Left lung (tissue), 10 donors: ENCODE results near the gene PSMD5. TPM values are rescaled to one million over a fixed set of nuclear protein-coding genes. Genes with fewer than 3 reads are reported as not detected.
"Not testable (repeated sequence)": the region's sequence is repeated elsewhere in the genome, so short reads cannot be mapped to it uniquely, and the experiment has no call there.

Experiments used
- ATAC-seq: fragments of 200-7000 bp; cut with Tn5 transposase; one replicate; pipeline ENCODE4 v1.9.1; 2020; ENCODE audit warnings: moderate library complexity
- DNase-seq, 4 donors: peaks; one replicate each; pipeline ENCODE4 v3.0.0-alpha.2; 2013 to 2020
- H3K27ac ChIP-seq, 2 donors: fragments of 200-600 bp; sonication (generic) in 1 of 2; one replicate each; pipeline versions ENCODE4 v1.5.0 to v1.8.0; 2020 to 2021
- H3K27me3 ChIP-seq, 2 donors: fragments of 200-600 bp; sonication (generic) in 1 of 2; one replicate each; pipeline versions ENCODE4 v1.5.0 to v1.8.0; 2020 to 2021
- H3K36me3 ChIP-seq, 2 donors: fragments of 200-600 bp; sonication (generic) in 1 of 2; one replicate each; pipeline versions ENCODE4 v1.5.0 to v1.8.0; 2020 to 2021
- H3K4me1 ChIP-seq, 2 donors: fragments of 200-600 bp; one replicate each; pipeline ENCODE4 v1.8.0; 2021
- H3K4me3 ChIP-seq, 2 donors: fragments of 200-600 bp; sonication (generic) in 1 of 2; one replicate each; pipeline versions ENCODE4 v1.5.0 to v1.8.0; 2020 to 2021; ENCODE audit warnings: mild to moderate bottlenecking in 1 of 2
- H3K9me3 ChIP-seq, 2 donors: fragments of 200-600 bp; sonication (generic) in 1 of 2; one replicate each; pipeline versions ENCODE4 v1.5.0 to v1.8.0; 2020 to 2021
- intact Hi-C, 2 donors: fragments of 100-400 bp; cut with DNase I; formaldehyde crosslinking; loops; one replicate each; pipeline versions ENCODE4 v1.11.2 to v1.14.2; 2022
- polyA plus RNA-seq, 6 donors: library from polyadenylated mRNA; unstranded; fragments of 120-200 nt; gene quantifications; one replicate each; pipeline ENCODE4 v1.2.1, GENCODE V29; 2013; ENCODE audit not compliant: insufficient read length in 6 of 6
- total RNA-seq, 2 donors: library from RNA; stranded (reverse); fragmentation: NEBNext Ultra II Directional; extraction: Animal tissue kit (Norgen Biotek cat#: 25700); gene quantifications; one replicate each; pipeline ENCODE4 v1.2.1, GENCODE V29; 2021
- TF ChIP-seq, protein P1 (sequence below), 2 donors: fragments of 200-600 bp; sonication (generic) in 1 of 2; IDR thresholded peaks; one replicate each; pipeline versions ENCODE4 v1.5.0 to v1.8.0; 2021; ENCODE audit warnings: antibody characterized with exemption in 2 of 2
- donor health status: DM: no; HTN: yes; CAD: no.
- donor health status: DM: no; HTN: no; CAD: no.

PSMD5 gene
- total and polyA plus RNA-seq, 8 donors = 34.0 to 52.1 (median 43.6) TPM

DNA sequence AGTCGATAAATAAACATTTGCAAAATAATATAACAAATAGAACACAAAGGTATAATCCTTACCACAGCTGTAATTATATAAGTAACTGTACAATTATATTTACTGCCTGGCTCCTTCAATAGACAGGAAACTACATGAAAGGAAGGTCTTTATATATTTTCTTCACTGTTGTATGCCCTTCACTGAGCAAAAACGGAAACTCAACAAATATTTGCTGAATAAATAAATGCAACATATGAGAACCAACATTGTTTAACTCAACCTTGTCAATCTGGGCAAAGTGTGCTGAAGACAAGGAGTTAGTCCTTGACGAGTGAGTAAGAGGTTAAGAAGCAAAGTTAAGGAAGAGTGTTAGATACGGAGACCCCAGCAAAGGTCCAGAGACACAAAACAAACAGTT is 22.6 kb downstream of the PSMD5 start:
- TF ChIP-seq, protein P1, sequence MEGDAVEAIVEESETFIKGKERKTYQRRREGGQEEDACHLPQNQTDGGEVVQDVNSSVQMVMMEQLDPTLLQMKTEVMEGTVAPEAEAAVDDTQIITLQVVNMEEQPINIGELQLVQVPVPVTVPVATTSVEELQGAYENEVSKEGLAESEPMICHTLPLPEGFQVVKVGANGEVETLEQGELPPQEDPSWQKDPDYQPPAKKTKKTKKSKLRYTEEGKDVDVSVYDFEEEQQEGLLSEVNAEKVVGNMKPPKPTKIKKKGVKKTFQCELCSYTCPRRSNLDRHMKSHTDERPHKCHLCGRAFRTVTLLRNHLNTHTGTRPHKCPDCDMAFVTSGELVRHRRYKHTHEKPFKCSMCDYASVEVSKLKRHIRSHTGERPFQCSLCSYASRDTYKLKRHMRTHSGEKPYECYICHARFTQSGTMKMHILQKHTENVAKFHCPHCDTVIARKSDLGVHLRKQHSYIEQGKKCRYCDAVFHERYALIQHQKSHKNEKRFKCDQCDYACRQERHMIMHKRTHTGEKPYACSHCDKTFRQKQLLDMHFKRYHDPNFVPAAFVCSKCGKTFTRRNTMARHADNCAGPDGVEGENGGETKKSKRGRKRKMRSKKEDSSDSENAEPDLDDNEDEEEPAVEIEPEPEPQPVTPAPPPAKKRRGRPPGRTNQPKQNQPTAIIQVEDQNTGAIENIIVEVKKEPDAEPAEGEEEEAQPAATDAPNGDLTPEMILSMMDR (IDR thresholded peaks at IDR 0.05) = no peak
- ATAC-seq = no peak
- intact Hi-C loops = no loop called here
- Histone ChIP-seq H3K4me1 (no peaks in the 10 kb centered on the region), H3K9me3 (no peaks in the 10 kb centered on the region), H3K36me3 (peaks cover 0 to 91% of the 10 kb centered on the region in 2 donors), H3K27me3 (no peaks in the 10 kb centered on the region), H3K27ac (no peak overlapping the region), H3K4me3 (no peak overlapping the region)
- no peak for DNase-seq

DNA sequence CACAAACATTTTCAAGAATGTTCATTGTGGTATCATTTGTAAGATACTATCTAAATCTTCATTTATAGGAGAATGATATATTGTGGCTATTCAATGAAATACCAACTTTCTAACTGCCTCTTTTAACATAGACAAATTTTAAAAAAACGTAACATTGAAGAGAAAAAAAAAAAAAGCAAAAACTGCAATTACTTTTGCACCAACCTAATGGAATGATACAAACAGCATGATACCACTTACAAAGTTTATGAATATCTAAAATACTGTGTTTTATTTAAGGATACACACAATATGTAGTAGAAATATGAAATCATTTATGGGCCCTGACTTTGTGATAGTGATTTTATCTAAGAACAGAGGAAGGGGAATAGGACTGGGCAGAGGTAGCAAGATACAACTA is 24.1 kb downstream of the PSMD5 start:
- intact Hi-C loops = no loop called here
- H3K9me3 ChIP-seq = no peaks in the 10 kb centered on the region
- peaks cover 0 to 79% of the 10 kb centered on the region in 2 donors for H3K36me3 ChIP-seq
- no peak overlapping the region for H3K27ac ChIP-seq
- TF ChIP-seq, protein P1 (IDR thresholded peaks at IDR 0.05) = no peak
- H3K4me3 ChIP-seq = no peak overlapping the region
- no peak for ATAC-seq
- H3K27me3 ChIP-seq = no peaks in the 10 kb centered on the region
- H3K4me1 ChIP-seq = no peaks in the 10 kb centered on the region
- no peak for DNase-seq

DNA sequence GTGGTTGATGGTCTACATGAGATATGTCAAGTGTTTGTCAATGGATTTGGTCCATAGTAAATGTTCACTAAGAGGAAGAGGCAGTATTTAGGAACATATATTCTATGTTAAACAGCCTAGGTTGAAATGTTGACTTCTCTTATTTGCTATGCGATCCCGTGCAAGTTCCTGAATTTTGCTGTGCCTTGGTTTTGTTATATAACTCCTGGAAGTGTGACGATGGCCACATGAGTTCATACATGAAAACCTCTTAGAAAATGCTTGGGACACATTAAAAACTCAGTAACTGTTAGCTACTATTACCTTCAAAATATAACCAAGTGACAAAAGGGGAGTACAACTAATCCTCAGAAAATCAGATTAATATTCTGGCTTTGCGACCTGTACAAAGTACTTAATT is 27.6 kb downstream of the PSMD5 start:
- Histone ChIP-seq H3K4me3 (no peak overlapping the region), H3K36me3 (peaks cover 0 to 48% of the 10 kb centered on the region in 2 donors), H3K4me1 (no peaks in the 10 kb centered on the region), H3K9me3 (peaks cover 0 to 10% of the 10 kb centered on the region in 2 donors), H3K27ac (no peak overlapping the region), H3K27me3 (no peaks in the 10 kb centered on the region)
- ATAC-seq (no peak), DNase-seq (no peak)
- TF ChIP-seq, protein P1 (IDR thresholded peaks at IDR 0.05) = no peak
- intact Hi-C loops = no loop called here

DNA sequence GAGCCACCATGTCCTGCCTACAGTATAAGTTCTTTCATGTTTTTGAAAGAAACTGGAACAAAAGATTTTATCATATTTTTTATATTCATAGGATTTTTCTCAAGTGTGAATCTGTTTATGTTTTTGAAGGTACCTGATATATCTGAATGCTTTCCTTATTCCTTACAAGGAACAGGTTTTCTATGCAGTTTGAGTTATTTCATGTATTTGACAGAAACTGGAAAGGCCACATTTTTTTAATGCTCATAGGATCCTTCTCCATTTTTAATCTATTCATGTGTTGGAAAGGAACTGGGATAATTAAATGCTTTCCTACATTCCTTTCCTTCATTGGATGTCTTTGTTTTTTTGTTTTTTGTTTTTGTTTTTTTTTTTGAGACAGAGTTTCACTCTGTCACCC is 33.8 kb downstream of the PSMD5 start:
- no peaks in the 10 kb centered on the region for H3K36me3 ChIP-seq
- H3K4me3 ChIP-seq = no peak overlapping the region
- intact Hi-C loops = no loop called here
- ATAC-seq (no peak), DNase-seq (no peak)
- no peaks in the 10 kb centered on the region for H3K27me3 ChIP-seq
- H3K9me3 ChIP-seq = peaks cover 0 to 66% of the 10 kb centered on the region in 2 donors
- no peaks in the 10 kb centered on the region for H3K4me1 ChIP-seq
- H3K27ac ChIP-seq = no peak overlapping the region
- TF ChIP-seq, protein P1 (IDR thresholded peaks at IDR 0.05) = no peak

DNA sequence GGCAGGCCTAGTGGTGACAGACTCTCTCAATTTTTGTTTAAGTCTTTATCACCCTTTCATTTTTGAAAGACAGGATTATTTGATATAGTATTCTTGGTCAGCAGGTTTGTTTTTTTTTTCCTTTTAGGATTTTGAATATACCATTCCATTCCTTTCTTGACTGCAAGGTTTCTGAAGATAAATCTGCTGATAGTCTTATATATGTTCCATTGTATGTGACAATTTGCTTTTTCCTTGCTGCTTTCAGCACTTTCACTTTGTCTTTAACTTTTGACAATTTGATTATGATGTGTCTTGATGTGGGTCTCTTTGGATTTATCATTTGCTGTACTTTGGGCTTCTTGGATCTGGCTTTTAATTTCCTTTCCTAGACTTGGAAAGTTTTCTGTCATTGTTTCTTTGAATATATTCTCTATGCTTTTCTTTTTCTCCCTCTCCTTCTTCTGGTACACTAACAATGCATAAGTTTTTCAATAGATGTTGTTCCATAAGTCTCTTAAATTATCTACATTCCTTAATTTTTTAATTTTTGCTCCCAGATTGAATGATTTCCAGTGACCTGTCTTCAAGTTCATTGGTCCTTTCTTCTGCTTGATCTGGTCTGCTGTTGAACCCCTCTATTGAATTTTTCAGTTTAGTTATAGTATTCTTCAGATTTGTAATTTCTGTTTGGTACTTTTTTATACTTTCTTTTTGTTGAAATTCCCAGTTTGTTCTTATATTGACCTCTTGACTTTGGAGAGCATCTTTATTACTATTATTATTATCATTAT is 34.9 kb downstream of the PSMD5 start:
- Histone ChIP-seq H3K4me1 (no peaks in the 10 kb centered on the region), H3K27ac (no peak overlapping the region), H3K4me3 (no peak overlapping the region), H3K9me3 (peaks cover 0 to 66% of the 10 kb centered on the region in 2 donors), H3K27me3 (no peaks in the 10 kb centered on the region), H3K36me3 (no peaks in the 10 kb centered on the region)
- DNase-seq = no peak
- TF ChIP-seq, protein P1 (IDR thresholded peaks at IDR 0.05) = no peak
- intact Hi-C loops = no loop called here
- no peak for ATAC-seq

DNA sequence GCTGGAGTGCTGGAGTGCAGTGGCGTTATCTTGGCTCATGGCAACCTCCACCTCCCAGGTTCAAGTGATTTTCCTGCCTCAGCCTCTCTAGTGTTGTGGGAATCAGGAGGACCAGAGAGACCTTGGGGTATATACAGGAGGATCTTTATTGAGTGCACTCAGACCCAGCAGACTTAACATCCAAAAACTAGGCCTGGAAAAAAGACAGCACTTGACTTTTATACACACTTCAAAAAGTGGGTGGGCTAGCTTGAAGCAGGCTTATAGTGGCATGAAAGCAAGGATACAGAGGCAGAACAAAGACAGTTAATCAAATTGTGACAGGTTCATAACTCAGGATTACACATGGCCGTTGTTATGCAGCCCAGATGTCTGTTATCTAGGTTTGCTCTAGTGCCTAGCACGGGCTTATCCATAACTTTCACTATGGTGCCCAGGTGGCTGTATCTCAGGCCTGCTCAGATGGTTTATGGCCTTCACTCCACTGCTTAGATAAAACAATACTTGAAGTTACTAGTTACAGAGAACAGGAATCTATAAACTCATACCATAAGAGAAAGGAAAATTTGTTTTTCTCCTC is 37.8 kb downstream of the PSMD5 start:
- H3K4me3 ChIP-seq, DNase-seq, H3K36me3 ChIP-seq, H3K27me3 ChIP-seq, intact Hi-C loops, H3K4me1 ChIP-seq, ATAC-seq, H3K27ac ChIP-seq: not testable (repeated sequence)
- peaks cover 0 to 56% of the 10 kb centered on the region in 2 donors for H3K9me3 ChIP-seq
